GM23248 (cell line): Measurements from ENCODE around the gene ARHGAP24. TPM values are rescaled to one million over a fixed set of nuclear protein-coding genes. Genes with fewer than 3 reads are reported as not detected.

Experiments
- DNase-seq: peaks from one replicate; pipeline ENCODE4 v3.0.0-alpha.2; 2015
- H2AFZ ChIP-seq: fragments of 200-600 bp; sonication (generic); 2 replicates; pipeline ENCODE4 v1.6.1; 2016; ENCODE audit warnings: antibody characterized with exemption
- H3F3A ChIP-seq: fragments of 200-600 bp; sonication (generic); 2 replicates; pipeline ENCODE4 v1.6.1; 2016; ENCODE audit warnings: mild to moderate bottlenecking, antibody characterized with exemption, mixed run types; ENCODE audit not compliant: insufficient read depth
- H3K27ac ChIP-seq: fragments of 200-600 bp; sonication (generic); 2 replicates; pipeline ENCODE4 v1.5.1; 2016; ENCODE audit warnings: mild to moderate bottlenecking
- H3K27me3 ChIP-seq: fragments of 200-600 bp; sonication (generic); replicated peaks from 2 replicates; pipeline ENCODE4 v1.6.1; 2016; ENCODE audit warnings: mild to moderate bottlenecking; ENCODE audit not compliant: insufficient read depth
- H3K36me3 ChIP-seq: fragments of 200-600 bp; sonication (generic); 2 replicates; pipeline ENCODE4 v1.6.1; 2016; ENCODE audit warnings: low read depth, mild to moderate bottlenecking
- H3K4me1 ChIP-seq: fragments of 200-600 bp; sonication (generic); 2 replicates; pipeline ENCODE4 v1.6.1; 2016; ENCODE audit warnings: mild to moderate bottlenecking; ENCODE audit not compliant: insufficient read depth
- H3K4me2 ChIP-seq: fragments of 200-600 bp; sonication (generic); one replicate; pipeline ENCODE4 v1.6.1; 2016; ENCODE audit warnings: mild to moderate bottlenecking; ENCODE audit not compliant: unreplicated experiment
- H3K4me3 ChIP-seq: fragments of 200-600 bp; sonication (generic); 2 replicates; pipeline ENCODE4 v1.5.1; 2016; ENCODE audit warnings: mild to moderate bottlenecking
- H3K79me2 ChIP-seq: fragments of 200-600 bp; sonication (generic); 2 replicates; pipeline ENCODE4 v1.6.1; 2016; ENCODE audit warnings: mild to moderate bottlenecking; ENCODE audit not compliant: insufficient read depth
- H3K9ac ChIP-seq: fragments of 200-600 bp; sonication (generic); 2 replicates; pipeline ENCODE4 v1.6.1; 2016; ENCODE audit warnings: mild to moderate bottlenecking
- H3K9me2 ChIP-seq: fragments of 200-600 bp; sonication (generic); 2 replicates; pipeline ENCODE4 v1.6.1; 2016; ENCODE audit warnings: mixed run types, mild to moderate bottlenecking, moderate library complexity; ENCODE audit not compliant: insufficient read depth
- H3K9me3 ChIP-seq: fragments of 200-600 bp; sonication (generic); one replicate; pipeline ENCODE4 v1.6.1; 2017; ENCODE audit warnings: low read depth
- H4K20me1 ChIP-seq: fragments of 200-600 bp; sonication (generic); 2 replicates; pipeline ENCODE4 v1.6.0; 2016; ENCODE audit not compliant: insufficient read depth
- EZH2 ChIP-seq: fragments of 200-600 bp; sonication (generic); IDR thresholded peaks from 2 replicates; pipeline ENCODE4 v1.6.1; 2018; ENCODE audit warnings: antibody characterized with exemption, mild to moderate bottlenecking; ENCODE audit not compliant: insufficient read depth, poor library complexity, severe bottlenecking
- EZH2phosphoT487 ChIP-seq: fragments of 200-600 bp; sonication (generic); IDR thresholded peaks from 2 replicates; pipeline ENCODE4 v1.6.1; 2018; ENCODE audit warnings: antibody characterized with exemption, moderate library complexity, mild to moderate bottlenecking, low read depth; ENCODE audit not compliant: insufficient read depth
- WGBS, 2 experiments: methylation state at CpG; one replicate each; pipeline ENCODE4 v1.1.6; 2015 to 2017; ENCODE audit warnings: low lambda C conversion rate in 2 of 2, low coverage in 1 of 2; ENCODE audit errors: missing lambda C conversion rate in 2 of 2; 5-methylcytosine and 5-hydroxymethylcytosine counted together
- in situ Hi-C: fragments of 300-500 bp; cut with MboI; formaldehyde crosslinking; loops from 2 replicates; pipeline ENCODE4 v1.15.0; 2020
- polyA plus RNA-seq: library from polyadenylated mRNA; unstranded; fragments of >200 nt; fragmentation: Nextera tagmentation; extraction: Ambion mirVana; gene quantifications from 2 replicates; pipeline ENCODE4 v1.2.1, GENCODE V29; 2016
- total RNA-seq: library from RNA; depleted of rRNA; stranded (reverse); fragments of >200 nt; shearing (Covaris generic); gene quantifications from 2 replicates; pipeline ENCODE4 v1.2.3, GENCODE V29; 2014

Gene ARHGAP24
- total and polyA plus RNA-seq, 2 experiments from 2014 or later = 24.1 to 31.6 TPM

DNA sequence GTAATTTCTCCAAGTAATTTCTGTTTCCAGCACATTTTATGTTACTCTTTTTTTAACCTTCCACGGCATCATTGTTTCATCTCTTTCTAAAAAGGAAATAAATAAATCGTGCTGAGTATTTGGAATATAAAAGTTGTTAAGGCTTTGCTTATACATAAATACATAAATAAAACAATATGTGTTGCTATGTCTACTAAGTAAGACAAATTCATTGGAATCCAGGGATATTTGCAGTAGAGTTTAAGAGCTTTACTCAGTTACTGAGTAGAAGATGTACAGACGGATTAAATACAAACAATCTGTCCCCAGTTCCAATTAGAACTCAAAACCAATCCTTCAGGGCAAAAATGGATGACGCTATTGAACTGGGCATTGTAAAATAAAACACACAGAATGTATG lies 1.4 kb downstream of the ARHGAP24 start:
- in situ Hi-C loops = loop anchor here (25.0 kb wide), 1 partner anchor 261 kb away; no protein-coding TSS in a partner anchor
- Histone ChIP-seq H3F3A (peaks cover 23% of the 10 kb centered on the region), H3K36me3 (no peaks in the 10 kb centered on the region), H3K27me3 (no peaks in the 10 kb centered on the region), H3K9me2 (no peaks in the 10 kb centered on the region), H4K20me1 (no peaks in the 10 kb centered on the region), H3K4me2 (peak overlapping the region; percentile 93), H3K4me1 (peaks cover 30% of the 10 kb centered on the region), H2AFZ (peak overlapping the region; percentile 74), H3K79me2 (peaks cover 45% of the 10 kb centered on the region), H3K27ac (0 out of 2 replicates have a peak overlapping the region, but pooled peaks have one; percentile 3), H3K9me3 (no peaks in the 10 kb centered on the region), H3K9ac (peak overlapping the region; percentile 84), H3K4me3 (peak overlapping the region; percentile 84)
- DNase-seq = peak; percentile 23
- 4 to 7% methylated on average over 4 of the region's 4 CpGs for WGBS, 2 experiments
- TF ChIP-seq EZH2 (no peak), EZH2phosphoT487 (no peak)

DNA sequence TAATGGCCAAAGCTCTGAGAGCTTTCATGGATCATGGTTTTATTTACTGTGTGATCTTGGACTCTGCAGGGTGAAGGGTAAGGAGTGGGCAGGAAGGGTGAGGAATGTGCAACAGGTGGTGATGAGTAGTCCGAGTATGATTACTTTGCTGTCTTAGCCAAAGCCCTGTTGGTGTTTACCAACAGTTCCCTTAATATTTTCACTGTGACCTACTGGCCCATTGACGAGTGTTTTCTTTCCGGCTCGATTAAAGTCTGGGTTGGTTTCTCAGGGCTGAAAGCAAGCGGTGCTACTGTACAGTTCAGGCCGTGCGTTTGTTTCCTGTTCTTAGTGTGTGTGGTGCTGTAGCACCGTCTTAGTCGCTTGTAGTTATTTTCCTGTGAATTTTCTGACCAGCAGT lies 2.6 kb downstream of the ARHGAP24 start:
- H3K4me2 ChIP-seq = peak overlapping the region; percentile 93
- peak; percentile 59 for DNase-seq
- in situ Hi-C loops = loop anchor here (25.0 kb wide), 1 partner anchor 260 kb away; no protein-coding TSS in a partner anchor
- H3K9ac ChIP-seq = peak overlapping the region; percentile 84
- H3K9me2 ChIP-seq = no peaks in the 10 kb centered on the region
- no peaks in the 10 kb centered on the region for H3K9me3 ChIP-seq
- H3K4me1 ChIP-seq = peaks cover 30% of the 10 kb centered on the region
- peaks cover 55% of the 10 kb centered on the region for H3K79me2 ChIP-seq
- H3K27ac ChIP-seq = peak overlapping the region; percentile 47
- peaks cover 23% of the 10 kb centered on the region for H3F3A ChIP-seq
- H4K20me1 ChIP-seq = no peaks in the 10 kb centered on the region
- H3K27me3 ChIP-seq = no peaks in the 10 kb centered on the region
- no peak for TF ChIP-seq EZH2phosphoT487
- no peak for TF ChIP-seq EZH2
- WGBS, 2 experiments = 5 to 10% methylated on average over 9 of the region's 9 CpGs
- no peaks in the 10 kb centered on the region for H3K36me3 ChIP-seq
- peak overlapping the region; percentile 60 for H2AFZ ChIP-seq
- peak overlapping the region; percentile 84 for H3K4me3 ChIP-seq

DNA sequence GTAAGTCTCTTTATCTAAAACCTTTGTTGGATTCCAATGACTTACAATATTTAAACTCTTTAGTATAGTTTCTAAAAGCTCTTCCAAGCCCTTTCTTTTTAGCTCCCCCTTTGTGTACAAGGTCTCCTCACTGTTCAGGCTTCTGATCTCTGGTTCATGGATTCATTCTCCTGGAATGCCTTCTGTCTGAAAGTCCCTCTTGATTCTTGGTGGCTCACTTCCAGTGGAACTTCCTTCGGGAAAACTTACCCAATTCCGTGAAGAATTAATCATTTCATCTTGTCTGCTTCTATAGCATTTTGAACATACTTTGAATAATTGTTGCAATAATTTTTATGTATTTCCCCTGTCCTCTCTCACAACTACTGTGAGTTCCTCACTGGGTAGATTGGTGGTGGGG lies 3.6 kb downstream of the ARHGAP24 start:
- H4K20me1 ChIP-seq = no peaks in the 10 kb centered on the region
- H3K27me3 ChIP-seq = no peaks in the 10 kb centered on the region
- H3K4me1 ChIP-seq = peaks cover 30% of the 10 kb centered on the region
- peak overlapping the region; percentile 84 for H3K4me3 ChIP-seq
- WGBS, 2 experiments = 0 to 4% methylated on average over 2 of the region's 2 CpGs
- TF ChIP-seq EZH2phosphoT487 (no peak), EZH2 (no peak)
- H2AFZ ChIP-seq = peak overlapping the region; percentile 60; the same call in 1 of the 2 replicates
- peak overlapping the region; percentile 47 for H3K27ac ChIP-seq
- peaks cover 60% of the 10 kb centered on the region for H3K79me2 ChIP-seq
- in situ Hi-C loops = loop anchor here (25.0 kb wide), 1 partner anchor 259 kb away; no protein-coding TSS in a partner anchor
- H3K9me3 ChIP-seq = no peaks in the 10 kb centered on the region
- H3K9ac ChIP-seq = peak overlapping the region; percentile 84
- no peaks in the 10 kb centered on the region for H3K9me2 ChIP-seq
- peak; percentile 76 for DNase-seq
- H3F3A ChIP-seq = peaks cover 23% of the 10 kb centered on the region
- no peaks in the 10 kb centered on the region for H3K36me3 ChIP-seq
- H3K4me2 ChIP-seq = peak overlapping the region; percentile 93

DNA sequence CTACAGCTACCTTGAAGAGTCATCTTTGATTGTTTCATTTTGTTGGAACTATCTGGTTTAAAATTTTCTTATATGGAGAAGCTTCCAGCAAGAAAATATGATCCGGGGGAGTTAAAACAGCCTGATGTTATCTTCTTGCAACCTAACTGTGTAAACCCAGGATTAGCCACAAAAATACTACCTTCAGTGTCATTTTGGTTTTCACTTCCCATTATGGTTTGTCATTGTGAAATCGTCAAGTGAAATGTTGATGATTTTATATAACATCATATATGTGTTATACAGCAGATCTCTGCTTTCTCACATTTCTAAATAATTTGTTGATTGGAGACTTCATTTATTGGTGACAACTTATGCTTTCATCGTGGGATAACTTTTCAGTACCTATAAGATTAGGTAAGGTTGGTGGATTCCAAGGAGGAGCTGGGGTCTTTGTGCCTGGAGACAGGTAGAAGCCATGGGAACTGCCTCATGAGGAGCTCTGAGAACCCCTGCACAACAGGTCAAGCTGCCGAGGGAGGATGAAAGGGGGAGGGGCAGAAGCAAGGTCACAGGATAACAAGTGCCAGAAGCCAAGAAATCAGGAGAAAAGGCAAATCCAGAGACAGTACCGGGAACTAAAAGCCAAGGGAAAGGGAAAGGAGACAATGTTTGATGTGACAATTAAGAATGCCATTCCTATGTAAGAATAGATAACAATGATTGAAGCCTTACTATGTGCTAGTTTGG lies 7.2 kb downstream of the ARHGAP24 start:
- 86 to 88% methylated on average over 5 of the region's 5 CpGs for WGBS, 2 experiments
- no peaks in the 10 kb centered on the region for H3K27me3 ChIP-seq
- no peak overlapping the region for H3K9ac ChIP-seq
- H3K4me2 ChIP-seq = no peak overlapping the region
- H3K79me2 ChIP-seq = peaks cover 67% of the 10 kb centered on the region
- H3K36me3 ChIP-seq = no peaks in the 10 kb centered on the region
- TF ChIP-seq EZH2phosphoT487 (no peak), EZH2 (no peak)
- H3K27ac ChIP-seq = no peak overlapping the region
- peaks cover 19% of the 10 kb centered on the region for H3F3A ChIP-seq
- H3K9me3 ChIP-seq = no peaks in the 10 kb centered on the region
- H3K9me2 ChIP-seq = no peaks in the 10 kb centered on the region
- no peak overlapping the region for H3K4me3 ChIP-seq
- no peak overlapping the region for H2AFZ ChIP-seq
- in situ Hi-C loops = loop anchor here (25.0 kb wide), 1 partner anchor 255 kb away; no protein-coding TSS in a partner anchor
- H4K20me1 ChIP-seq = no peaks in the 10 kb centered on the region
- peaks cover 25% of the 10 kb centered on the region for H3K4me1 ChIP-seq
- no peak for DNase-seq
